ENCODE measurements around the gene ERBB4. TPM values are rescaled to one million over a fixed set of nuclear protein-coding genes. Genes with fewer than 3 reads are reported as not detected.

ERBB4 gene
- total and polyA plus RNA-seq, 3 experiments from 2014 or later = not detected

DNA sequence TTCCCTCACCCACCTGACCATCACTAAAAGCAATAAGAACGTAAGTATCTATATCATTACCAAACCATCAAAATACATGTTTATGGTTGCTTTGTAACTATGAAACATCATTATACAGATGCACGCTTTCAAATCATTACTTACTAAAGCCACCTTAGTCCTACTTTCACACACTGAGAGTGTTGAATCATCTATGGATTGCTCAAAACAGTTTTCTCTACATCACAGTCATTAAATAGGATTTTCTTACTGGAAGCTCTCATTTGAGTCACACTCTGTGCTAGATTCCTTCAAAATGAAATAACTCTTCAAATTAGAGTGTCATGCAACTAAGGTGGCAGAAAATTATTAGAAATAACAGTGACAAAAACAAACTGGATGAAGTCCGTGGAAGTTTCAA, 1103.8 kb downstream of the ERBB4 start:
- DNase-seq = no peak
- H3K9me3 ChIP-seq (ENCODE audit: low read length) = no peaks in the 10 kb centered on the region
- Mint-ChIP-seq H3K4me1 (no peaks in the 10 kb centered on the region), H3K4me3 (no peak overlapping the region), H3K27me3 (no peaks in the 10 kb centered on the region), H3K9me3 (peaks cover 0 to 6% (median 2%) of the 10 kb centered on the region in 5 donors), H3K36me3 (no peaks in the 10 kb centered on the region), H3K27ac (no peak overlapping the region)
- H3K4me3 ChIP-seq (ENCODE audit: low read length) = no peak overlapping the region
- no peaks in the 10 kb centered on the region for H3K27me3 ChIP-seq (ENCODE audit: insufficient read depth, low read length, poor library complexity, severe bottlenecking)
- H3K4me1 ChIP-seq (ENCODE audit: insufficient read depth, low read length) = no peaks in the 10 kb centered on the region
- CTCF ChIA-PET = interaction anchor here (1.6 kb wide), 1 partner anchor 34 kb away, joined by 3 read pairs; no protein-coding TSS in a partner anchor
- H3K27ac ChIP-seq (ENCODE audit: low read depth, low read length) = no peak overlapping the region
- H3K36me3 ChIP-seq (ENCODE audit: insufficient read depth, low read length) = no peaks in the 10 kb centered on the region
- POLR2A ChIA-PET = no interaction called here

DNA sequence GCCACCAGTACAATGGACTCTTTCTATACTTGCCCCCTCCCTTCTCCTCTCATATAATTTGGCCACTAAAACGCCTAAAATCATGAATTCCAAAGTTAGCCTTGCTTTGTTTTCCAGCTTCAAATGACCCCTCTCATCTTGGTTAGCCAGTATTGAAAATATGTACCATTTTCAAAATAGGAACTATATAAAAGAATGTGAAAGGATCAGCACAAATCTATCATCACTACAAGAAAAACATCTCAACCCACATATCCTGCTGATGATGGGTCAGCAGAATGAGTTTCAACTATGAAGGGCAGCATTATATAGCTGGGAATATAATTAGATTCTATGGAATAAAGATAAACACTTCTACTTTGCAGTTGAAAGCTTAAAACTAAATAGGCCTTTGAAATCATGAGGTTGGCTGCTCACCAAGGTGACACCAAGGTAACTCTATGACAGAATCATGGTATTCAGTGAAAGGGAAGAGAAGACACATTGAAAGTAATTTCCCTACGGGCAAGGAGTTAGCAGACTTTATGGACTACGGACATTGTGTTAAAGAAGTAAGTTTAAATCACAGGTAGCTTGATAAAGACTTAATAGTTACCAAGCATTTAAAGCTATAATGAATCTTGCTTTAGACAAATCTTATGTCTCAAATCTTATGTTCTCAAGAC, 1109.2 kb downstream of the ERBB4 start:
- peaks cover 0 to 3% (median 0%) of the 10 kb centered on the region in 5 donors for H3K9me3 Mint-ChIP-seq
- no peaks in the 10 kb centered on the region for H3K4me1 ChIP-seq (ENCODE audit: insufficient read depth, low read length)
- H3K9me3 ChIP-seq (ENCODE audit: low read length) = no peaks in the 10 kb centered on the region
- no peak overlapping the region for H3K4me3 Mint-ChIP-seq
- H3K4me3 ChIP-seq (ENCODE audit: low read length) = no peak overlapping the region
- no peaks in the 10 kb centered on the region for H3K36me3 ChIP-seq (ENCODE audit: insufficient read depth, low read length)
- H3K27ac ChIP-seq (ENCODE audit: low read depth, low read length) = no peak overlapping the region
- no peaks in the 10 kb centered on the region for H3K27me3 Mint-ChIP-seq
- no peak overlapping the region for H3K27ac Mint-ChIP-seq
- DNase-seq = no peak
- no peaks in the 10 kb centered on the region for H3K36me3 Mint-ChIP-seq
- no peaks in the 10 kb centered on the region for H3K4me1 Mint-ChIP-seq
- ChIA-PET CTCF (no interaction called here), POLR2A (no interaction called here)
- no peaks in the 10 kb centered on the region for H3K27me3 ChIP-seq (ENCODE audit: insufficient read depth, low read length, poor library complexity, severe bottlenecking)

DNA sequence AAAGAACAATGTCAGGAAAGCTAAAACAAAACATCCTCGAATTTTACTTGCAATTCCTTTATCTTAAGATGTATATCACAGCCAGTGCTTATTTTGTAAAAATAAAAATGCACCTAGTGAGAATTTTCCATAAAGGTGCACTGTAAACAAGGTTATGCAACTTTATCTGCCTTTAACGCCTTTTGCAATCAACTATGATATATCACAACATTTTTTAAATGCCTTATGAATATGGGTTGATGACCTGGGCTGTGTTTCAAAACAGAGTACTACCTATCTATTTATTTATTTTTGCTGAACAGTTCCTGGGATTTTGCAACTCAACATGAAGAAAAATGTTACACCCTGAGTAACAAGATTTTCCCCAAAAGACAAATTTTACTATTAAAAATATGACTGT, 1112.4 kb downstream of the ERBB4 start:
- no peak overlapping the region for H3K27ac ChIP-seq (ENCODE audit: low read depth, low read length)
- H3K4me3 ChIP-seq (ENCODE audit: low read length) = no peak overlapping the region
- H3K4me1 ChIP-seq (ENCODE audit: insufficient read depth, low read length) = no peaks in the 10 kb centered on the region
- H3K36me3 ChIP-seq (ENCODE audit: insufficient read depth, low read length) = no peaks in the 10 kb centered on the region
- no peaks in the 10 kb centered on the region for H3K9me3 ChIP-seq (ENCODE audit: low read length)
- no peak for DNase-seq
- ChIA-PET CTCF (no interaction called here), POLR2A (no interaction called here)
- Mint-ChIP-seq H3K4me1 (no peaks in the 10 kb centered on the region), H3K9me3 (no peaks in the 10 kb centered on the region), H3K4me3 (no peak overlapping the region), H3K36me3 (no peaks in the 10 kb centered on the region), H3K27ac (no peak overlapping the region), H3K27me3 (no peaks in the 10 kb centered on the region)
- no peaks in the 10 kb centered on the region for H3K27me3 ChIP-seq (ENCODE audit: insufficient read depth, low read length, poor library complexity, severe bottlenecking)

DNA sequence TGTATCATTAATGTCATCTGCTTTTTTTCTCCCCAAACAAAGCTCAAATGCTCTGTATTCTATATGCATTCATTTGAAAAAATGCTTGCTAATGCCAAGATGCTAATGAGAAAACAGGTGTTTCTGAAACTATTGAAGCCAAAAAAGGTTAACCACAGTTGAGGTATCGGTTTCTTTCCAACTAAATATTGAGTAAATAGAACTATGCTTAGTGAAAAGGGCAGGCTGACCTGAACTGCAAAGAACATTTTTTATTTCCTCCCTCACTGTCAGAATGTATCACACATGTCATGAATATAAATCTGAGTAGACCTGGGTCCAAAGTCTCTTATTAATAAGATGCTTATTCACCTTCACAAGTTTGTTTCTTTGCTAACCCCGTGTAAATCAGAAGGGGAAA, 1115.6 kb downstream of the ERBB4 start:
- H3K36me3 Mint-ChIP-seq = no peaks in the 10 kb centered on the region
- H3K27me3 ChIP-seq (ENCODE audit: insufficient read depth, low read length, poor library complexity, severe bottlenecking) = no peaks in the 10 kb centered on the region
- ChIA-PET CTCF (no interaction called here), POLR2A (no interaction called here)
- H3K4me1 Mint-ChIP-seq = no peaks in the 10 kb centered on the region
- H3K27ac ChIP-seq (ENCODE audit: low read depth, low read length) = no peak overlapping the region
- no peaks in the 10 kb centered on the region for H3K9me3 ChIP-seq (ENCODE audit: low read length)
- H3K27me3 Mint-ChIP-seq = no peaks in the 10 kb centered on the region
- H3K4me3 Mint-ChIP-seq = no peak overlapping the region
- no peak overlapping the region for H3K27ac Mint-ChIP-seq
- no peaks in the 10 kb centered on the region for H3K4me1 ChIP-seq (ENCODE audit: insufficient read depth, low read length)
- H3K36me3 ChIP-seq (ENCODE audit: insufficient read depth, low read length) = no peaks in the 10 kb centered on the region
- H3K9me3 Mint-ChIP-seq = no peaks in the 10 kb centered on the region
- no peak for DNase-seq
- H3K4me3 ChIP-seq (ENCODE audit: low read length) = no peak overlapping the region

DNA sequence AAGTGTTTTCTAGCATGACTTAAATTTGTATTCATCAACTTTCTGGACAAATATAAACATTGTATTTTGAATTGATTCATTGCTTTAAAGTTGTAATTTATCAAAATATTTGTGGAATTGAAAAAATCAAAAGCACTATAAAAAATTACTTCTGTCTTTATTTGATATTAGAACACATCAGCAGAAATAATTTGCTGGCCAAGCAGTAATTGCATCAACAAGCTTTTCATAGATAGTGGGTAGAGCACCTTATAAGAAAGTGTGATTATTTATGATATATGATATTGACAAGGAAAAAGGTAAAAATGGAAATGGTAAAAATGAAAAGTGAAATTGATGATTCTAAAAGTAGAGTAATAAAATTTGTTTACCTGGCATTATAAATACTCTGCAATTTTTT, 1121.1 kb downstream of the ERBB4 start:
- H3K27me3 ChIP-seq (ENCODE audit: insufficient read depth, low read length, poor library complexity, severe bottlenecking) = no peaks in the 10 kb centered on the region
- H3K36me3 ChIP-seq (ENCODE audit: insufficient read depth, low read length) = no peaks in the 10 kb centered on the region
- H3K9me3 Mint-ChIP-seq = peaks cover 0 to 6% (median 2%) of the 10 kb centered on the region in 5 donors
- no peak overlapping the region for H3K27ac Mint-ChIP-seq
- no peaks in the 10 kb centered on the region for H3K36me3 Mint-ChIP-seq
- H3K4me3 ChIP-seq (ENCODE audit: low read length) = no peak overlapping the region
- no peaks in the 10 kb centered on the region for H3K4me1 Mint-ChIP-seq
- ChIA-PET POLR2A (no interaction called here), CTCF (no interaction called here)
- no peak overlapping the region for H3K4me3 Mint-ChIP-seq
- no peaks in the 10 kb centered on the region for H3K4me1 ChIP-seq (ENCODE audit: insufficient read depth, low read length)
- H3K9me3 ChIP-seq (ENCODE audit: low read length) = no peaks in the 10 kb centered on the region
- no peak overlapping the region for H3K27ac ChIP-seq (ENCODE audit: low read depth, low read length)
- no peak for DNase-seq
- no peaks in the 10 kb centered on the region for H3K27me3 Mint-ChIP-seq

DNA sequence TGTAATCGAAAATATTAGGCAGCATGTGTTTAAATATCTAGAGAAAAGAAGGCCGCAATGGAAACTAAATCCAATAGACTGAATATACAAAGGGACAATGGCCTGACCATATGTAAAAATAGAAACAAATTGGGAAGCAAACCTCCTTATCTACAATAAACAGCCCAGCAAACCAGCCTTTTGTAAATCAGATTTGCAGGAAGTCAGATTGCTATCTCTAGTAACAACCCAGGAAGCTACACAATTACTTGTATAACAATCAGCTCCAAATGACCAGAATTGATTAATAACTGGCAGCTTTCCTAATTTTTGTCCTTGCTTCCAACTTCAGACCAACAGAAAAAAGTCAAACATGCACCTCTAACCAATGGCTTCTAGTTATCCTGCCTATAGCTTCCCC, 1122.2 kb downstream of the ERBB4 start:
- ChIA-PET POLR2A (no interaction called here), CTCF (no interaction called here)
- Mint-ChIP-seq H3K9me3 (peaks cover 0 to 6% (median 2%) of the 10 kb centered on the region in 5 donors), H3K4me3 (no peak overlapping the region), H3K27ac (no peak overlapping the region), H3K27me3 (no peaks in the 10 kb centered on the region), H3K36me3 (no peaks in the 10 kb centered on the region), H3K4me1 (no peaks in the 10 kb centered on the region)
- no peak overlapping the region for H3K27ac ChIP-seq (ENCODE audit: low read depth, low read length)
- H3K27me3 ChIP-seq (ENCODE audit: insufficient read depth, low read length, poor library complexity, severe bottlenecking) = no peaks in the 10 kb centered on the region
- H3K4me3 ChIP-seq (ENCODE audit: low read length) = no peak overlapping the region
- DNase-seq = no peak
- H3K36me3 ChIP-seq (ENCODE audit: insufficient read depth, low read length) = no peaks in the 10 kb centered on the region
- H3K9me3 ChIP-seq (ENCODE audit: low read length) = no peaks in the 10 kb centered on the region
- no peaks in the 10 kb centered on the region for H3K4me1 ChIP-seq (ENCODE audit: insufficient read depth, low read length)

DNA sequence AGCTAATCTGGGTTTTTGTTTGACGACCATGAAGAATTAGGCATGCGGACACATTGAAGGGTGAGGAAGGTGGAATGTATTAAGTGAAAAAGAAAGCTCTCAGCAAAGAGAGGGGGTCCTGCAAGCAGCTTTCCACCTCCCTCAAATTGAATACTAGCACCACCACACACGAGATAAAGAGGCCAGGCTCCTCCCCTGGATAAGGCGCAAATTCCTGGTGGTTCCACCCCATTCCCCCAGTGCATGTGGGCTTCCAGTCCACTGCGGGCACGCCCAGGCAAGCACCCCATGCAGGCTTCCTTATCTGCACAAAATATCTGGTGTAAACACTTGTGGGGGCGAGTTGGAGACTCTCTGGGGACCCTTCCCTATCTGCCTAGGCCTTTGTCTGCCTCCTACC, 1124.9 kb downstream of the ERBB4 start:
- Mint-ChIP-seq H3K4me3 (no peak overlapping the region), H3K27ac (no peak overlapping the region), H3K36me3 (no peaks in the 10 kb centered on the region), H3K4me1 (no peaks in the 10 kb centered on the region), H3K27me3 (no peaks in the 10 kb centered on the region), H3K9me3 (peaks cover 0 to 6% (median 2%) of the 10 kb centered on the region in 5 donors)
- POLR2A ChIA-PET = no interaction called here
- H3K36me3 ChIP-seq (ENCODE audit: insufficient read depth, low read length) = no peaks in the 10 kb centered on the region
- DNase-seq = no peak
- H3K27me3 ChIP-seq (ENCODE audit: insufficient read depth, low read length, poor library complexity, severe bottlenecking) = no peaks in the 10 kb centered on the region
- CTCF ChIA-PET = no interaction called here
- no peaks in the 10 kb centered on the region for H3K9me3 ChIP-seq (ENCODE audit: low read length)
- no peaks in the 10 kb centered on the region for H3K4me1 ChIP-seq (ENCODE audit: insufficient read depth, low read length)
- no peak overlapping the region for H3K4me3 ChIP-seq (ENCODE audit: low read length)
- H3K27ac ChIP-seq (ENCODE audit: low read depth, low read length) = no peak overlapping the region

DNA sequence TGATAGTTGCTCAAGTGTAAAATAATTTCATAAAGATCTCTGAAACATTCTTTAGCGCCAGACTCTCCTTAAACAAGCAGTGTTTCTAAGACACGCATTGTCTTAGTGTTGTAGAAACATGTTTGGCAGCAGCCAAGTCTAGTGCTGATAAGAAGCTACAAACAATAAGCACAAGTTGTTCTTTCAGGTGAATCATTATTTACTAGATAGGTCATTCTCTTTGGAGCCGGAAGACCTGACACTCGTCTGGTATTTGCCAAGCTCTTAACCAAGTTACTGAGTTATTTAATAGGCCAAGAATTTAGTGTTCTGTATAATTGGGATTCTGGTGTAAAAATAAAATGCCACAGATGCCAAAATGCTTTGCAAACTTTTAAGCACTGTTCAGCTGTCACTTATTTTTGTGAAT, 1130.1 kb downstream of the ERBB4 start:
- H3K36me3 Mint-ChIP-seq = no peaks in the 10 kb centered on the region
- no peaks in the 10 kb centered on the region for H3K27me3 Mint-ChIP-seq
- ChIA-PET POLR2A (no interaction called here), CTCF (interaction anchor here (1.1 kb wide), 1 partner anchor 11 kb away, joined by 3 read pairs; no protein-coding TSS in a partner anchor)
- no peak overlapping the region for H3K4me3 Mint-ChIP-seq
- no peak for DNase-seq
- H3K27ac Mint-ChIP-seq = no peak overlapping the region
- Histone ChIP-seq H3K4me1 (ENCODE audit: insufficient read depth, low read length) (no peaks in the 10 kb centered on the region), H3K4me3 (ENCODE audit: low read length) (no peak overlapping the region), H3K9me3 (ENCODE audit: low read length) (no peaks in the 10 kb centered on the region), H3K27ac (ENCODE audit: low read depth, low read length) (no peak overlapping the region), H3K27me3 (ENCODE audit: insufficient read depth, low read length, poor library complexity, severe bottlenecking) (no peaks in the 10 kb centered on the region), H3K36me3 (ENCODE audit: insufficient read depth, low read length) (no peaks in the 10 kb centered on the region)
- H3K4me1 Mint-ChIP-seq = no peaks in the 10 kb centered on the region
- peaks cover 0 to 4% (median 2%) of the 10 kb centered on the region in 5 donors for H3K9me3 Mint-ChIP-seq

DNA sequence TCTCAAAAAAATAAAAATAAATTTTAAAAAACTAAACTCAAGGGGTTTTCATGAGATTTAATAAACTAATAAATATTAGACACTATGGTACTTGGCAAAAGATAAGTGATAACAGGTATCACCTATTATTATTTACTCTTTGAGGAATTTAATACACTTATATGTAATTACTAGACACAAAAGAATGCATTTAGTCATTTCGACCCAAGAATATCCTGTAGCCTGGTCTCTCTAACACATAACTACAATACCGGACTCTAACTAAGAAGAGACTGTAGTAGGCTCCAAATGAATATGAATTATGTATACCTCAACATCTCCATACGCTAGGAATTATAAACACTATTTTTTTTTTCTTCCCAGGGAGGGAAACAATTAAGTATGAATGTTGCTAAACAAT, 1131.5 kb downstream of the ERBB4 start:
- H3K36me3 Mint-ChIP-seq = no peaks in the 10 kb centered on the region
- no peaks in the 10 kb centered on the region for H3K9me3 ChIP-seq (ENCODE audit: low read length)
- no peaks in the 10 kb centered on the region for H3K36me3 ChIP-seq (ENCODE audit: insufficient read depth, low read length)
- CTCF ChIA-PET = no interaction called here
- no peak overlapping the region for H3K27ac ChIP-seq (ENCODE audit: low read depth, low read length)
- POLR2A ChIA-PET = no interaction called here
- H3K9me3 Mint-ChIP-seq = peaks cover 0 to 7% (median 0%) of the 10 kb centered on the region in 5 donors
- no peaks in the 10 kb centered on the region for H3K27me3 ChIP-seq (ENCODE audit: insufficient read depth, low read length, poor library complexity, severe bottlenecking)
- H3K4me3 Mint-ChIP-seq = no peak overlapping the region
- no peaks in the 10 kb centered on the region for H3K4me1 Mint-ChIP-seq
- no peaks in the 10 kb centered on the region for H3K27me3 Mint-ChIP-seq
- H3K4me1 ChIP-seq (ENCODE audit: insufficient read depth, low read length) = no peaks in the 10 kb centered on the region
- no peak overlapping the region for H3K27ac Mint-ChIP-seq
- no peak overlapping the region for H3K4me3 ChIP-seq (ENCODE audit: low read length)
- DNase-seq = no peak

Measured in CD8-positive, alpha-beta memory T cell (primary cell).